HL-60 (cell line): ENCODE measurements around the gene CUL5.

Source experiments
- DNase-seq, 2 experiments: peaks; one replicate each; pipeline ENCODE4 v3.0.0-alpha.2; 2010 to 2020; ENCODE audit warnings: low read depth in 1 of 2, low spot score in 1 of 2
- H3K27ac ChIP-seq: fragments of 250-450 bp; sonication (Bioruptor Pico); replicated peaks from 2 replicates; pipeline ENCODE4 v1.5.1; 2020; ENCODE audit warnings: mild to moderate bottlenecking, moderate library complexity
- H3K27me3 ChIP-seq: fragments of 250-450 bp; sonication (Bioruptor Pico); 2 replicates; pipeline ENCODE4 v1.5.1; 2021; ENCODE audit warnings: mild to moderate bottlenecking, moderate library complexity; ENCODE audit not compliant: insufficient read depth, poor library complexity, severe bottlenecking
- H3K4me3 ChIP-seq: replicated peaks from 2 replicates; pipeline ENCODE4 v1.5.1; 2011; ENCODE audit warnings: mild to moderate bottlenecking, control low read depth, low read length; ENCODE audit not compliant: insufficient read depth
- CTCF ChIP-seq: IDR thresholded peaks from one replicate; pipeline ENCODE4 v1.5.1; 2011; ENCODE audit warnings: low read length, control low read depth, inconsistent platforms; ENCODE audit not compliant: insufficient read depth
- GABPA ChIP-seq: IDR thresholded peaks from 2 replicates; pipeline ENCODE4 v1.6.1; 2012; ENCODE audit warnings: low read depth
- POLR2AphosphoS5 ChIP-seq: IDR thresholded peaks from 2 replicates; pipeline ENCODE4 v1.6.1; 2012; ENCODE audit warnings: low read depth
- REST ChIP-seq: IDR thresholded peaks from 2 replicates; pipeline ENCODE4 v1.6.1; 2012; ENCODE audit warnings: low read depth; ENCODE audit not compliant: insufficient replicate concordance
- SPI1 ChIP-seq: IDR thresholded peaks from 2 replicates; pipeline ENCODE4 v1.6.1; 2012; ENCODE audit warnings: low read depth, mild to moderate bottlenecking, borderline replicate concordance

The CUL5 gene

GRCh38 chr11:108034034-108034433, 25.3 kb downstream of the CUL5 start:
- DNase-seq, result no peak
- H3K4me3 ChIP-seq, result no peak overlapping the region
- no peak overlapping the region for H3K27ac ChIP-seq
- TF ChIP-seq CTCF (no peak), REST (no peak), SPI1 (no peak), POLR2AphosphoS5 (no peak), GABPA (no peak)
- no peaks in the 10 kb centered on the region for H3K27me3 ChIP-seq

GRCh38 chr11:108034952-108035351, 26.3 kb downstream of the CUL5 start:
- Histone ChIP-seq H3K4me3 (no peak overlapping the region), H3K27ac (no peak overlapping the region), H3K27me3 (no peaks in the 10 kb centered on the region)
- TF ChIP-seq REST, result no peak
- no peak for TF ChIP-seq POLR2AphosphoS5
- TF ChIP-seq SPI1, result no peak
- TF ChIP-seq CTCF, result no peak
- no peak for TF ChIP-seq GABPA
- no peak for DNase-seq

GRCh38 chr11:108035690-108036089, 27.0 kb downstream of the CUL5 start:
- Histone ChIP-seq H3K27ac (no peak overlapping the region), H3K4me3 (no peak overlapping the region), H3K27me3 (no peaks in the 10 kb centered on the region)
- TF ChIP-seq GABPA, result no peak
- no peak for TF ChIP-seq POLR2AphosphoS5
- TF ChIP-seq SPI1, result no peak
- no peak for TF ChIP-seq CTCF
- no peak for TF ChIP-seq REST
- DNase-seq, result no peak
